IPS-11a (cell line): Measurements from ENCODE around the gene LDLRAD2.

Experiments used
- H3K4me3 ChIP-seq: one replicate; pipeline ENCODE4 v1.5.1; 2013; ENCODE audit warnings: low read depth, low read length, control low read depth

Gene LDLRAD2

DNA sequence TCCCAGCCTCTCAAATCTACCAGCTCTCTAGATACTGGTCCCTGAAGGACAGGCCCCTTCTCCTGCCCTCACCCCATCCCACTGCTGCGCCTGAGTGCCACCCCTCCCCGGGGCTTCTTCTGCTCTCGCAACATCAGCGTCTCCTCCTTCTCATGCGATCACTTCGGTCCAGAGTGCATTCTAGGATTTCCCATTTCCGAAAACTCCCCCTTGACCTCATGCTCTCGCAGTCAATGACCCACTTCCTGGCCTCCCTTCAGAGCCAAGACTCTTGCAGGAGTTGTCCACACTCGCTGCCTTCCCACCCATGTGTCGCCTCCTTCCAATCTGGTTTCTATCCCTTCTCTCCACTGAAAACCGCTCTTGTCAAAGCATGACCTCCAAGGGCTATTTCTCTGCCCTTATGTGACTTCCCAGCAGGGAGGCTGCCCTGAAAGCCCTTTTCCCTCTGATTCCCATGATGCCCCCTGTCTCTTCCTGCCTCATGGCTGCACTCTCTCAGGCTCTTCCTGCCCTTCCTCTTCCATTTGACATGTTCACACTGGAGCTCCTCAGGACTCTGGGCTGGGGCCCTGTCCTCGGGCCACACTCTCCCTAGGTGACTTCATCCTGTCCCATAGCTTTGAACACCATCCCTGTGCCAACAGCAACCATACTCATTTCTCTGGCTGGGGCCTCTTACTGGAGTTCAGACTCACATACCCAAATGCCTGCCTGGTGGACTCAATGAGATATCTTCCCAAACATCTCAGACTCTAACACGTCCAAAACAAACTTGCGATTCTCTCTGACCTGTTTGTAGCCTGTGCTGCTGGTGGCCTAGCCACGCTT, 46.0 kb downstream of the LDLRAD2 start:
- no peak overlapping the region for H3K4me3 ChIP-seq

- H3K4me3 ChIP-seq: no peak overlapping the region
Measured at GRCh38 chr1:21859669-21860179, 47.7 kb downstream of the LDLRAD2 start.

GRCh38 chr1:21860971-21861370, 48.9 kb downstream of the LDLRAD2 start:
- no peak overlapping the region for H3K4me3 ChIP-seq

- H3K4me3 ChIP-seq: no peak overlapping the region
Measured at GRCh38 chr1:21861602-21862429, 49.8 kb downstream of the LDLRAD2 start.

- no peak overlapping the region for H3K4me3 ChIP-seq
Measured at GRCh38 chr1:21863981-21864380, 51.9 kb downstream of the LDLRAD2 start.

DNA sequence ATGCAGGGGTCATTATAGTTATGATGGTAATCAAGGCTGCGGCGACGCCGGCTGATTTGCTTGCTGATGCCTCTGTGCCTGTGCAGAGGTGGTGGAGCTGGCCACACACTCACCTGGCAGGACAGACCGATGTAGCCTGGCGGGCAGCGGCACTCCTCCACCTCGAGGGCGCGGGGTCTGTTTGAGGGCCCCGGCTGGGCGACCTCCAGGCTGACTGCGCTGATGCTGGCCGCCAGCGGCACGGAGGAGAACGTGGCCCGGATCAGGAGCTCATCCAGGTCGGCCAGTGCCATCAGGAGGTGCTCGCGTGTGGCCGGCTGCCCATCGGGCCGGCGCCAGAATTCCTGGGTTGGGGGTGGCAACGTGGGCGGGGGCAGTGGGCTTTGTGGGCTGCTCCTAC, 52.7 kb downstream of the LDLRAD2 start:
- no peak overlapping the region for H3K4me3 ChIP-seq

DNA sequence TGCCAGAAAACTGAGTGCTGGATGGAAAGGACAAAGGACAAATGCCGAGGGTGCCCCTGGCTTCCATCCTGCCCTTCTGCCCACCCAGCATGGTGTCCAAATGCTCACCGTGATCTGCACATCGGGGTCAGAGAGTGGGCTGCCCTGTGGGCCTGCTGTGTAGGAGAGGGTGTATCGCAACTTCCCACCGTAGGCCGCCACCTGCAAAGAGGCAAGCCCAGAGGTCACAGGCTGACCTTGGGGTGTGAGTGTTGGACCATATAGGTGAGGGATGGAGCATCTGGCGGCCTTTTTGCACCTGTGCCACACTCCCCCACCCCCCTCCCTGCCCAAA, 53.5 kb downstream of the LDLRAD2 start:
- H3K4me3 ChIP-seq: no peak overlapping the region

GRCh38 chr1:21865943-21866706, 54.1 kb downstream of the LDLRAD2 start:
- H3K4me3 ChIP-seq: no peak overlapping the region

DNA sequence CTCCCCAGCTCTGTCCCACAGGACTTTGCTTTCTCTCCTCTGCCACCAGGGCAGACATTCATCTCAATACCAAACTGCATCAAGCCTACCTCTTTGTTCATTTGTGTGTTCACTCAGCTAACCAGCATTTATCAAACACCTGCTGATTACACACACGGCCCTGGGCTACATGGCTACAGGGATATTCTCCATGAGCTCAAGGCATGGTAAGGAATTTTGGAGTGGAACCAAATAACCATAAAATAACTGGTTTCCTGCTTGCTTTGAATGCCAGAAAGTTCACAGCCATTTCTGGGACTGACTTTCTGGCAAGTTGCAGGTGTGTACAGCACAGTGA, 54.6 kb downstream of the LDLRAD2 start:
- H3K4me3 ChIP-seq: no peak overlapping the region

DNA sequence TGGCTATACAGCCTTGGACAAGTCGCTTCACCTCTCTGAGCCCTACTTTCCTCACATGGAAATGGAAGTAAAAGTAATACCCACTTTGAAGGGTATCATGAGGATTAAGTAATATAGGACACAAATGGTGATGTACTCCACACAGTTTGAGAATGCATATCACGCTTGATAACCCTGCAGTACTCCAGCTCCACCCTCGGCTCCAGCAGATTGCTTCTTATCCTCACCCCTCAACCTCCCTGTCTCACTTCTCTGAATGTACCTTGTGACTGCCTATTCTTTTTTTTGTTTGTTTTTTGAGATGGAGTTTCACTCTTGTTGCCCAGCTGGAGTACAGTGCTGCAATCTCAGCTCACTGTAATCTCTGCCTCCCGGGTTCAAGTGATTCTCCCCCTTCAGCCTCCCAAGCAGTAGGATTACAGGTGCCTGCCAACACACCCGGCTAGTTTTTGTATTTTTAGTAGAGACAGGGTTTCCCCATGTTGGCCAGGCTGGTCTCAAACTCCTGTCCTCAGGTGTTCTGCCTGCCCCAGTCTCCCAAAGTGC, 55.5 kb downstream of the LDLRAD2 start:
- no peak overlapping the region for H3K4me3 ChIP-seq

DNA sequence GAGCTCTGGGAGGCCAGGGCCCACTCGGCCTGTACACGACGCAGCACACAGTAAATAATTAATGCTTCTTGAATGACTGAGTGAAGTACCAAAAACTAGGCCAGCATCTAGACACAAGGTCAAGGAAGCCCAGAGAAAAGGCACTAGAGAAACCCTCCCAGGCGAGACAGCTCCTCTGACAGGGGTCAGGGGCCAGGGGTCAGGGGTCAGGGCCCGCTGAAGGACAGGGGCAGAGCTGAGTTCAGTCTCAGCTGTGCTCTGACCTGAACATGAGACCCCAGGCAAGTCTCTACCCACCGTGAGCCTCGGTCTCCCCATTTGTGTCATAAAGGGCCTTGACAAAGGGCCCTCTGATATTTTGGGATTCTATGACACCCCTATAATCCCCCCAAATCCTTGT, 56.4 kb downstream of the LDLRAD2 start:
- H3K4me3 ChIP-seq: no peak overlapping the region

DNA sequence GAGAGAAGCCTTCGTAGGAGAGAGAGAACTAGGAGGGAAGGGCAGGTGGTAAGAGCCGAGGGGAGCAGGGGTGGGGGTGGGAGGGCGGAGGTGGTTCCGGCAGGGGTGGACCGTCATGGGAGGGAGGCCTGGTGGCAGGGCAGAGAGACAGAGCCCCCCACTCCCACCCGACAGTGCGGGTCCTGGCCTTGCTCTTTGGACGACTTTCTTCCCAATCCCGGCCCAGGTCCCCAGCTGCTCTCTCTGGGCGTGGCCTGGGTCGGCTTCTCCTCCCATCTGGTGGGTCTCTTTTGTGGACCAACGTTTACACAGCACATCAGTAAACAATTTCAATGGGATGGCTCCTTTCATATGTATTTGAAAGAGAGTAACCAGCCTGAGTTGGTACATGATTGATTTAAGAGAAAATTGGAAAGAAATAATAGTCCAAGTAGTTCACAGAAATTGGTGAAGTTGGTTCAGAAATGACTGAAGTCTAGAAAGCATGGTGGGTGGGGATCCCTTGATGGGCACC, 56.9 kb downstream of the LDLRAD2 start:
- no peak overlapping the region for H3K4me3 ChIP-seq

- no peak overlapping the region for H3K4me3 ChIP-seq
Measured at GRCh38 chr1:21869620-21870121, 57.6 kb downstream of the LDLRAD2 start.

GRCh38 chr1:21870611-21871010, 58.5 kb downstream of the LDLRAD2 start:
- H3K4me3 ChIP-seq: no peak overlapping the region

GRCh38 chr1:21871943-21872342, 59.9 kb downstream of the LDLRAD2 start:
- no peak overlapping the region for H3K4me3 ChIP-seq

DNA sequence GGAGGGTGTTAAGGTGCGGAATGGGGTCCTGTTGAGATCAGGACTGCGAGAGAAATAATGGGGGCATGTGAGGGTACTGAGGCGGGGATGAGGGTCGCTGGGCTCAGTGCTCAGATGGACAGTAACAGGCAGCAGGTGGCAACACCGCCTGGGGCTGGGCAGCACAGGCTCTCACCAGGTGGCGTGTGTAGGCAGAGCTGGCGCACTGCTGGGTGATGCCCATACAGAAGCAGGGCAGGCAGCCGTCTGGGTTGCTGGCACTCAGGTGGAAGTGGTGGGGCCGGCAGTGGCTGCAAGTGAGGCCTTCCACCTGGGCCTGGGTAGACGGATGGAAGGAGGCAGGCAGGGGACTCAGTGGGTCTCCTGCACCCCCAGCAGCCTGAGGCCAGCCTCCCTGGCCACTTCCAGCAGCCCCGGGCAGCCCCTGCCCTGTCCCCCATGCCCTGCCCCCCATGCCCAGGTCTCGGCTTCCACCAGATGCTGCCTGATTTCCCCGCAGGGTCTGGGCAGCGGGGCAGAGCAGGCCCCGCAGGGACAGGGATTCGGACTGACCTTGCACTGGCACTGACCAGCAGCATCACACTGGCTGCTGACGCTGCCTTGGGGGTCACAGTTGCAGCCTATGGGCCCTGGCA, 60.5 kb downstream of the LDLRAD2 start:
- no peak overlapping the region for H3K4me3 ChIP-seq

DNA sequence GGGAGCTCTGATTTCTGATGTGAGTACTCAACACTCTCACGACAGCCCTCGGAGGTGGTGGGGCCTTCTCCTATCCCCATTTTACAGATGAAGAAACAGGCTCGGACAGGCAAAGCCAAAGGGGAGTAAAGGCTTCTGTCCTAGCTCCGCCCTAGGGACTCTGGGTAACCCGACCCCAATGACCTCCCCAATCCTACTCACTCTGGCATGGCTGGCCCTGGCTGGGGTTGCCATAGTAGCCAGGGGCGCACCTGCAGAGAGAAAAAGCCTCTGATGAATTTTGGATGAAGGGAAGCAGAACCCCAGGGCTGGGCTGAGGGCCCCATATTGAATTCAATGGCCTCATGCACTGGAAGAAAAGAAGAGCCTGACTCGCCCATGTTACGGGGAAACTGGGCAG, 61.1 kb downstream of the LDLRAD2 start:
- no peak overlapping the region for H3K4me3 ChIP-seq

DNA sequence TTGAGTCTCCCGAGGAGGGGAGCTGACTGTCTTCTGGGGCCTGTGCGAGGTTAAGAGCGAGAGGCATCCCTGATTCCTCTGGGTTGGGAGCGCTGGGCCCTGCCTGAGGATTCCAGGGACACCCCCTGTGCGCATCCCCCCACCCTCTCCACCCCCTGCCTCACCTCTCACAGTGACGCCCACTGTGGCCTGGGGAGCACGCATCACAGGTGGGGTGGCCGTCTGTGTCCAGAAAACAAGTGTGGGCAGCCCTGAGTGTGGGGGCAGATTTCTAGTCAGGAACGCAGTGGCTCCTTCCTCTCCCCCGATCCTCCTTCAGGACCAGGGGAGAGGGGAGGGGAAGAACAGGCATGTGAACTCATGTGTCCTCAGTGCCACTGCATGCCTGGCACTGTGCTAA, 61.7 kb downstream of the LDLRAD2 start:
- no peak overlapping the region for H3K4me3 ChIP-seq

- H3K4me3 ChIP-seq: no peak overlapping the region
Measured at GRCh38 chr1:21874328-21874727, 62.3 kb downstream of the LDLRAD2 start.
